Astrocyte of the cerebellum (primary cell): ENCODE data around the gene LDHD.

Experiments used
- DNase-seq: peaks from one replicate; pipeline ENCODE4 v3.0.0-alpha.2; 2011; ENCODE audit warnings: low read depth
- H3K4me3 ChIP-seq: 2 replicates; pipeline ENCODE4 v1.5.1; 2011; ENCODE audit warnings: mild to moderate bottlenecking, low read depth, low read length, moderate library complexity
- in situ Hi-C: cut with HindIII; loops from 2 replicates; pipeline ENCODE4 v1.10.0; 2017; ENCODE audit warnings: low sequenced_read_pairs
- TF ChIP-seq, protein P1 (sequence below): IDR thresholded peaks from 2 replicates; pipeline ENCODE4 v1.5.1; 2012; ENCODE audit warnings: low read length, low read depth, moderate library complexity, mild to moderate bottlenecking; ENCODE audit errors: missing control alignments

Gene LDHD

DNA sequence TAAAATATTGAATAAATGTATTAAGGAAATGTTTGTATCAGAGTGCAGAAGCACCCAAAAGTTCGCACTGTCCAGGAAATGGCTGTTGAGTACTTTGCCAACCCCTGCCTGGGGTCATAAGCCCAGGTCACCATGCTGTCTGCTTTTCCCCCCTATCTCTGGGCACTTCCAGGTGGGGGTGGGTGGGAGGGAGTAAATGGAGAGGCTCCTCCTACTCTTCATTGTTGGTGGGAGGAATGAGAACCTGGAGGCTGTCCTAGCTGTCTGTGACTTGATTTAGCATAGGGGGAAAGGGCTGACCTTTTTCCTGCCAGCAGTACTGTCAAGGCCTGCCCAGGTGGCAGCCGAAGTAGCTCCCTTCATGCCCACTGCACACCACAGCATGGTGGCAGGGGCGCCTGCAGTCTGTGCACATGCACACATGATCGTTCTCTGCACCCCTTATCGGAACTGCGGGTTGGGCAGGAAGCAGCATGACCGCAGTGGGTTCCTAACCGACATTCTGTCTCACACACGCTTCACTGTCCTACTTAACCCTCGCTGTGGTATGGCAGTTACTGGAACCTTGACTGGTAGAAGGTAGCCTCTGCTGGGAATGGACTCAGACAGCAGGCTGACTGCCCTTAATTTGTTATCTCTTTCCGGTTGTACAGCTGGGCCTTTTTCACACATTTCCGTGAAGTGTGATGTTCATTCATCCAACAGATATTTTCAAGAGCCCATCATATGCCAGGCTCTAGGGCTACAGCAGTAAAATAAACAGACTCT lies 41.5 kb downstream of the LDHD start:
- no peak for DNase-seq
- TF ChIP-seq, protein P1, sequence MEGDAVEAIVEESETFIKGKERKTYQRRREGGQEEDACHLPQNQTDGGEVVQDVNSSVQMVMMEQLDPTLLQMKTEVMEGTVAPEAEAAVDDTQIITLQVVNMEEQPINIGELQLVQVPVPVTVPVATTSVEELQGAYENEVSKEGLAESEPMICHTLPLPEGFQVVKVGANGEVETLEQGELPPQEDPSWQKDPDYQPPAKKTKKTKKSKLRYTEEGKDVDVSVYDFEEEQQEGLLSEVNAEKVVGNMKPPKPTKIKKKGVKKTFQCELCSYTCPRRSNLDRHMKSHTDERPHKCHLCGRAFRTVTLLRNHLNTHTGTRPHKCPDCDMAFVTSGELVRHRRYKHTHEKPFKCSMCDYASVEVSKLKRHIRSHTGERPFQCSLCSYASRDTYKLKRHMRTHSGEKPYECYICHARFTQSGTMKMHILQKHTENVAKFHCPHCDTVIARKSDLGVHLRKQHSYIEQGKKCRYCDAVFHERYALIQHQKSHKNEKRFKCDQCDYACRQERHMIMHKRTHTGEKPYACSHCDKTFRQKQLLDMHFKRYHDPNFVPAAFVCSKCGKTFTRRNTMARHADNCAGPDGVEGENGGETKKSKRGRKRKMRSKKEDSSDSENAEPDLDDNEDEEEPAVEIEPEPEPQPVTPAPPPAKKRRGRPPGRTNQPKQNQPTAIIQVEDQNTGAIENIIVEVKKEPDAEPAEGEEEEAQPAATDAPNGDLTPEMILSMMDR: no peak
- in situ Hi-C loops: no loop called here
- H3K4me3 ChIP-seq: no peak overlapping the region

DNA sequence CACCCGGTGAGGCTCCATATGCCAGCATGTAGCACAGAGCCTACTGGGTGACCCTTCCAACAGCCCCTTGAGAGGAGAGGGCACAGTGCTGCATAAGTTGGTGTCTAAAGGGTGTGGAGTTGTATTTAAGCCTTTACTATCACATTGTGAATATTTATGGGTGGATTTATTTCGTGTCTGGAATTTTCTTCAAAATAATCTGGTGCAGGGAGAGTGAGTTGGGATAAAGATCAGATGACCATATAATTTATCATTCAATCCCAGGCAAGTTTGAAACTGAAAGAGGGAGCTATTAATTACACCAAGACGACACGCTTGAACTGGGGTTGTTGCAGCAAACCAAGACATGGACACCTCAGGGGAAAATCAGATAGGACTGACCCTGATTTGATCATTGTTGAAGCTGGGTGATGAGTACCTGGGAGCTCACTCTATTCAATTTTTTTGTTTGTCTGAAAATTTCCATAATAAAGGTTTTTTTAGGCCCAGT lies 42.2 kb downstream of the LDHD start:
- in situ Hi-C loops: no loop called here
- TF ChIP-seq, protein P1: no peak
- no peak for DNase-seq
- no peak overlapping the region for H3K4me3 ChIP-seq

DNA sequence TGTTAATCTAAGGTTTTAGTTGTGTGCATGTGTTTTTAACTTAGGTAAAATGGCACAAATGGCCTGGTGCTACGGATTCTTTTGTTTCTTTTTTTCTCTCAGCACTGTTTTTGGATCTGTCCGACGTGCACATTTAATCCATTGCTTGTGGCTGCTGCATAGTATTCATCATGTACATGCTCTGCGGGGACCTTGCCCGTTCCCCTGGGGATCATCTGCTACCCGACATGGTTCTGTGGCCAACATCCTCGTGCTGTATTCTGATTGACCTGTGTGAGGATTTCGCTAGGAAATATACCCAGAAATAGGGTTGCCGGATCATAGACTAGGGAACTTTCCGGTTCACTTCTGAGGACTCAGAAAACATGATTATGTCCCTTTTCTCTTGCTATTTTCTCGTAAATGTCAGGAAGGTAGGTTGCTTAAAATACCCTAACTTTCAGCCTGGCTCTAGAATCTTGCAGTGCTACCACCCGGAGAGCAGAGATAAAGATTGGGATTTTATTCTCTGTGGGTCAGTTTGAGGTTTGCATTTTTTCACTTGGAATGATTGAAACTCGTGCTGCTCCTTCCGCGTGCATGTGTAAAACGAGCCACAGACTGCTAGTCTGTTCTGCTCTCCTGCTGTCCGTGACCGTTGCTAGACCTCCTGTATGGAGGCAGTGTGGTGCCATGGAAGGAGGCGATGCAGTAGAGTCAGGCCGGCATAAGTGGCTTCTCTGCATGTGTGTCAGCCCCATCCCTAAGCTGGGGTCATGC lies 42.9 kb downstream of the LDHD start:
- DNase-seq: peak; percentile 27
- in situ Hi-C loops: no loop called here
- no peak overlapping the region for H3K4me3 ChIP-seq
- TF ChIP-seq, protein P1: no peak

DNA sequence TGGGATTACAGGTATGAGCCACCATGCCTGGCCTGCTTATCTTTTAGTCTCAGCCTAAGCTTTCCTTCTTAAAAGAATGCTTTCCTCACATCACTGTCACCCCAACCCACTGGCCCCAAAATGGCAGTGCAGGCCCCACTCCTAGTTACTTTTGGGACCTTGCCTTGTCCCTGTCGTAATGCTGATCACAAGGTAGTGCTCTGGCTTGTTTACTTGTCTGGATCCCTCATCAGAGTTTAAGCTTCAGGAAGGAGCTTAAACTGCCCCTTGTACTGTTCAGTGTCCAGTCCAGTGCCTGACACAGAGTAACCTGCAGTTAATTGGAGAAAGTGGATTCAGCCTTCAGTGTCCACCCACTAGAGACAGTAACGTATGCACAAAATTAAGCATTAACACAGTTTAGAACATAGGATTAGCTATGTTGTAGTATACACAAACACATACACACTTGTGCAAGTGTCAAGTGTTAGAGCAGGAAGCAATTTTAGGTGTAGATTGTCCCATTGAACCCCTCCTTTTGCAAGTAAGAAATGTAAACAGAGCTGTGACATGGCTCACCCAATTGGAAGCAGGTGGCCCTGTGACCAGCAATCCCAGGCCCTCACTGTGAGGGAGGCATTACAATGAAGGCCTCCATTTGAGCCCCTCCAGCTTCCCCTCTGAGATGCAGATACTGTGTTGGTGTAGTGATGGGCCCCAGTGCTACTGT lies 44.2 kb downstream of the LDHD start:
- no peak overlapping the region for H3K4me3 ChIP-seq
- TF ChIP-seq, protein P1: no peak
- DNase-seq: no peak
- in situ Hi-C loops: no loop called here

DNA sequence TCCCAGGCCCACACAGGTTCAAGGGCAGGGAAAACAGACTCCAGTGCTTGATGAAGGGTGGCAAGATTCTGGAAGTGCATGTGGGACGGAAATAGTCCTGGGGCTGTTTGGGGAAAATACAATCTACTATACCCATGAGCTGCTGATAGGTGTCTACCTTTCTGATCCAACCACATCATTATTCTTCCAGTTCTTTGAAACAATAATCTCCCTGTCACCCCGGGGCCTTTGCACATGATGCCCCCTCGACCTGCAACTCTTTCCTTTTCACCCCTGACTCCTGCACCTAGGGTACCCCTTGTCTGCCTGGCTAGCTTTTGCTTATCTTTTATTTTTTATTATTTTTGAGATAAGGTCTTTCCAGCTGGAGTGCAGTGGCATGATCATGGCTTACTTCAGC lies 45.0 kb downstream of the LDHD start:
- in situ Hi-C loops: no loop called here
- no peak for DNase-seq
- no peak overlapping the region for H3K4me3 ChIP-seq
- TF ChIP-seq, protein P1: no peak

DNA sequence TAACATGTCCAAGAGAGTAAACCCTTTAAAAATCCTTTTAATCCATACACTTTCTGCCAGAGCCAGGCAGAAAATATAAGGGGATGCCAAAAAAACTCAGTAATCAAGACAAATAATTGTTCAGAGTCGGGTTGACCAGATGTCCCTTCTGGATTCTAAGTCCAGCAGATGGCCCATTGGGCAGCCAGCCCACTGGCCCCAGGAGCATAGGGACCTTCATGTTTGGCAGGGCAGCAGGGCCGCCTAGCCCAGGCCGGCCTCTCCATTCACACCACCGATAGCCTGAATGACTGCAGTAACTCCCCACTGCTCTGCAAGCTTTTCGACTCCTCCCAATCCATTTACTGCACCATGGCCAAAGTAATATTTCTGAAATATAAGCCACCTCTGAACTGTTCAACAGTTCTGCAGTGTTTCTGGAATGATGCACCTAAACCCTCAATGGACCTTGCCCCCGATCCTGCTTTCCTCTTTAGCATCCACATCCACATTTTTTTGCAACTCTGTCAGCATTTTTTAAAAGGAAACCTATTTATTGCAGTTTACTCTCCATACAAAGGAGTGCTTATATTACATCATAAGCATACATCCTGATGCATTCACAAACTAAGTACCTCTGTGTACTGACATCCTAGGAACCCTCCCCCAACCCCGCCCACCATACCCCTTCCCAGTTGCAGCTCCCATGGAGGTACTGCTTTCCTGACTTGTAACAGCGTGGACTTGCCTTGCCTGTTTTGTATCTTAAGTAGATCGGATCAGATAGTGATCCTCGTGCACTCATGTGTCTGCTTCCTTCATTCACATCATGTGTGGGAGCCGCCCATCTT lies 46.4 kb downstream of the LDHD start:
- TF ChIP-seq, protein P1: no peak
- DNase-seq: no peak
- no peak overlapping the region for H3K4me3 ChIP-seq
- in situ Hi-C loops: no loop called here
